ENCODE data around the gene NAA11. TPM values are rescaled to one million over a fixed set of nuclear protein-coding genes. Genes with fewer than 3 reads are reported as not detected.

Gene NAA11
- total and polyA plus RNA-seq, 2 donors = 0.02 TPM; not detected in 1

- no peak for DNase-seq (ENCODE audit: low read depth in 6 of 9, low spot score in 9 of 9)
- 85% methylated on average over 4 of the region's 4 CpGs for WGBS
- H3K36me3 ChIP-seq (ENCODE audit: control insufficient read depth in 2 of 2, insufficient read depth in 2 of 2, low read length in 1 of 2) = no peaks in the 10 kb centered on the region
- H3K27me3 ChIP-seq (ENCODE audit: control insufficient read depth in 2 of 2, insufficient read depth in 1 of 2, low read length in 1 of 2) = no peaks in the 10 kb centered on the region
- H3K9me3 ChIP-seq (ENCODE audit: control insufficient read depth in 2 of 2, insufficient read depth in 1 of 2, low read length in 1 of 2) = peaks cover 0 to 2% of the 10 kb centered on the region in 2 donors
- no peaks in the 10 kb centered on the region for H3K4me1 ChIP-seq (ENCODE audit: control insufficient read depth in 2 of 2, insufficient read depth in 2 of 2, low read length in 2 of 2)
- H3K27ac ChIP-seq (ENCODE audit: low read depth in 1 of 2, low read length in 1 of 2) = no peak overlapping the region
- H3K4me3 ChIP-seq (ENCODE audit: low read length in 2 of 2) = no peak overlapping the region
Measured at GRCh38 chr4:79319975-79320374, 5.9 kb downstream of the NAA11 start.

- Histone ChIP-seq H3K36me3 (ENCODE audit: control insufficient read depth in 2 of 2, insufficient read depth in 2 of 2, low read length in 1 of 2) (no peaks in the 10 kb centered on the region), H3K4me1 (ENCODE audit: control insufficient read depth in 2 of 2, insufficient read depth in 2 of 2, low read length in 2 of 2) (no peaks in the 10 kb centered on the region), H3K27ac (ENCODE audit: low read depth in 1 of 2, low read length in 1 of 2) (no peak overlapping the region), H3K27me3 (ENCODE audit: control insufficient read depth in 2 of 2, insufficient read depth in 1 of 2, low read length in 1 of 2) (no peaks in the 10 kb centered on the region), H3K4me3 (ENCODE audit: low read length in 2 of 2) (no peak overlapping the region), H3K9me3 (ENCODE audit: control insufficient read depth in 2 of 2, insufficient read depth in 1 of 2, low read length in 1 of 2) (no peaks in the 10 kb centered on the region)
- DNase-seq (ENCODE audit: low read depth in 6 of 9, low spot score in 9 of 9) = no peak
Measured at GRCh38 chr4:79317711-79318110, 8.2 kb downstream of the NAA11 start.

- H3K4me3 ChIP-seq (ENCODE audit: low read length in 2 of 2) = no peak overlapping the region
- H3K36me3 ChIP-seq (ENCODE audit: control insufficient read depth in 2 of 2, insufficient read depth in 2 of 2, low read length in 1 of 2) = no peaks in the 10 kb centered on the region
- no peaks in the 10 kb centered on the region for H3K9me3 ChIP-seq (ENCODE audit: control insufficient read depth in 2 of 2, insufficient read depth in 1 of 2, low read length in 1 of 2)
- H3K27me3 ChIP-seq (ENCODE audit: control insufficient read depth in 2 of 2, insufficient read depth in 1 of 2, low read length in 1 of 2) = no peaks in the 10 kb centered on the region
- no peak overlapping the region for H3K27ac ChIP-seq (ENCODE audit: low read depth in 1 of 2, low read length in 1 of 2)
- no peaks in the 10 kb centered on the region for H3K4me1 ChIP-seq (ENCODE audit: control insufficient read depth in 2 of 2, insufficient read depth in 2 of 2, low read length in 2 of 2)
- DNase-seq (ENCODE audit: low read depth in 6 of 9, low spot score in 9 of 9) = no peak
- 96% methylated on average over 2 of the region's 2 CpGs for WGBS
Measured at GRCh38 chr4:79315891-79316290, 10.0 kb downstream of the NAA11 start.

- H3K9me3 ChIP-seq (ENCODE audit: control insufficient read depth in 2 of 2, insufficient read depth in 1 of 2, low read length in 1 of 2) = no peaks in the 10 kb centered on the region
- no peaks in the 10 kb centered on the region for H3K4me1 ChIP-seq (ENCODE audit: control insufficient read depth in 2 of 2, insufficient read depth in 2 of 2, low read length in 2 of 2)
- H3K36me3 ChIP-seq (ENCODE audit: control insufficient read depth in 2 of 2, insufficient read depth in 2 of 2, low read length in 1 of 2) = no peaks in the 10 kb centered on the region
- no peak overlapping the region for H3K27ac ChIP-seq (ENCODE audit: low read depth in 1 of 2, low read length in 1 of 2)
- 95% methylated on average over 1 of the region's 1 CpG for WGBS
- no peak overlapping the region for H3K4me3 ChIP-seq (ENCODE audit: low read length in 2 of 2)
- DNase-seq (ENCODE audit: low read depth in 6 of 9, low spot score in 9 of 9) = no peak
- no peaks in the 10 kb centered on the region for H3K27me3 ChIP-seq (ENCODE audit: control insufficient read depth in 2 of 2, insufficient read depth in 1 of 2, low read length in 1 of 2)
Measured at GRCh38 chr4:79311279-79311678, 14.6 kb downstream of the NAA11 start.

GRCh38 chr4:79308971-79309370 is 16.9 kb downstream of the NAA11 start:
- Histone ChIP-seq H3K4me1 (ENCODE audit: control insufficient read depth in 2 of 2, insufficient read depth in 2 of 2, low read length in 2 of 2) (no peaks in the 10 kb centered on the region), H3K4me3 (ENCODE audit: low read length in 2 of 2) (no peak overlapping the region), H3K27ac (ENCODE audit: low read depth in 1 of 2, low read length in 1 of 2) (no peak overlapping the region), H3K36me3 (ENCODE audit: control insufficient read depth in 2 of 2, insufficient read depth in 2 of 2, low read length in 1 of 2) (no peaks in the 10 kb centered on the region), H3K27me3 (ENCODE audit: control insufficient read depth in 2 of 2, insufficient read depth in 1 of 2, low read length in 1 of 2) (no peaks in the 10 kb centered on the region), H3K9me3 (ENCODE audit: control insufficient read depth in 2 of 2, insufficient read depth in 1 of 2, low read length in 1 of 2) (no peaks in the 10 kb centered on the region)
- 96% methylated on average over 1 of the region's 1 CpG for WGBS
- DNase-seq (ENCODE audit: low read depth in 6 of 9, low spot score in 9 of 9) = no peak

GRCh38 chr4:79308137-79308536 is 17.7 kb downstream of the NAA11 start:
- 93% methylated on average over 4 of the region's 4 CpGs for WGBS
- H3K27ac ChIP-seq (ENCODE audit: low read depth in 1 of 2, low read length in 1 of 2) = no peak overlapping the region
- H3K4me1 ChIP-seq (ENCODE audit: control insufficient read depth in 2 of 2, insufficient read depth in 2 of 2, low read length in 2 of 2) = no peaks in the 10 kb centered on the region
- H3K27me3 ChIP-seq (ENCODE audit: control insufficient read depth in 2 of 2, insufficient read depth in 1 of 2, low read length in 1 of 2) = no peaks in the 10 kb centered on the region
- no peak overlapping the region for H3K4me3 ChIP-seq (ENCODE audit: low read length in 2 of 2)
- DNase-seq (ENCODE audit: low read depth in 6 of 9, low spot score in 9 of 9) = no peak
- H3K9me3 ChIP-seq (ENCODE audit: control insufficient read depth in 2 of 2, insufficient read depth in 1 of 2, low read length in 1 of 2) = no peaks in the 10 kb centered on the region
- no peaks in the 10 kb centered on the region for H3K36me3 ChIP-seq (ENCODE audit: control insufficient read depth in 2 of 2, insufficient read depth in 2 of 2, low read length in 1 of 2)

- no peak for DNase-seq (ENCODE audit: low read depth in 6 of 9, low spot score in 9 of 9)
- H3K27ac ChIP-seq (ENCODE audit: low read depth in 1 of 2, low read length in 1 of 2) = no peak overlapping the region
- H3K27me3 ChIP-seq (ENCODE audit: control insufficient read depth in 2 of 2, insufficient read depth in 1 of 2, low read length in 1 of 2) = no peaks in the 10 kb centered on the region
- WGBS = 95% methylated on average over 3 of the region's 3 CpGs
- H3K36me3 ChIP-seq (ENCODE audit: control insufficient read depth in 2 of 2, insufficient read depth in 2 of 2, low read length in 1 of 2) = no peaks in the 10 kb centered on the region
- no peaks in the 10 kb centered on the region for H3K9me3 ChIP-seq (ENCODE audit: control insufficient read depth in 2 of 2, insufficient read depth in 1 of 2, low read length in 1 of 2)
- no peak overlapping the region for H3K4me3 ChIP-seq (ENCODE audit: low read length in 2 of 2)
- H3K4me1 ChIP-seq (ENCODE audit: control insufficient read depth in 2 of 2, insufficient read depth in 2 of 2, low read length in 2 of 2) = no peaks in the 10 kb centered on the region
Measured at GRCh38 chr4:79306795-79307194, 19.1 kb downstream of the NAA11 start.

- WGBS = 72% methylated on average over 2 of the region's 2 CpGs
- Histone ChIP-seq H3K4me3 (ENCODE audit: low read length in 2 of 2) (no peak overlapping the region), H3K9me3 (ENCODE audit: control insufficient read depth in 2 of 2, insufficient read depth in 1 of 2, low read length in 1 of 2) (no peaks in the 10 kb centered on the region), H3K4me1 (ENCODE audit: control insufficient read depth in 2 of 2, insufficient read depth in 2 of 2, low read length in 2 of 2) (no peaks in the 10 kb centered on the region), H3K36me3 (ENCODE audit: control insufficient read depth in 2 of 2, insufficient read depth in 2 of 2, low read length in 1 of 2) (no peaks in the 10 kb centered on the region), H3K27me3 (ENCODE audit: control insufficient read depth in 2 of 2, insufficient read depth in 1 of 2, low read length in 1 of 2) (no peaks in the 10 kb centered on the region), H3K27ac (ENCODE audit: low read depth in 1 of 2, low read length in 1 of 2) (no peak overlapping the region)
- DNase-seq (ENCODE audit: low read depth in 6 of 9, low spot score in 9 of 9) = no peak
Measured at GRCh38 chr4:79300280-79300679, 25.6 kb downstream of the NAA11 start.

- WGBS = 97% methylated on average over 6 of the region's 6 CpGs
- H3K27ac ChIP-seq (ENCODE audit: low read depth in 1 of 2, low read length in 1 of 2) = no peak overlapping the region
- no peaks in the 10 kb centered on the region for H3K9me3 ChIP-seq (ENCODE audit: control insufficient read depth in 2 of 2, insufficient read depth in 1 of 2, low read length in 1 of 2)
- no peaks in the 10 kb centered on the region for H3K27me3 ChIP-seq (ENCODE audit: control insufficient read depth in 2 of 2, insufficient read depth in 1 of 2, low read length in 1 of 2)
- H3K36me3 ChIP-seq (ENCODE audit: control insufficient read depth in 2 of 2, insufficient read depth in 2 of 2, low read length in 1 of 2) = no peaks in the 10 kb centered on the region
- DNase-seq (ENCODE audit: low read depth in 6 of 9, low spot score in 9 of 9) = no peak
- H3K4me1 ChIP-seq (ENCODE audit: control insufficient read depth in 2 of 2, insufficient read depth in 2 of 2, low read length in 2 of 2) = no peaks in the 10 kb centered on the region
- H3K4me3 ChIP-seq (ENCODE audit: low read length in 2 of 2) = no peak overlapping the region
Measured at GRCh38 chr4:79298484-79298883, 27.4 kb downstream of the NAA11 start.

GRCh38 chr4:79298027-79298426 is 27.8 kb downstream of the NAA11 start:
- no peak overlapping the region for H3K27ac ChIP-seq (ENCODE audit: low read depth in 1 of 2, low read length in 1 of 2)
- H3K27me3 ChIP-seq (ENCODE audit: control insufficient read depth in 2 of 2, insufficient read depth in 1 of 2, low read length in 1 of 2) = no peaks in the 10 kb centered on the region
- WGBS = 95% methylated on average over 6 of the region's 6 CpGs
- H3K4me1 ChIP-seq (ENCODE audit: control insufficient read depth in 2 of 2, insufficient read depth in 2 of 2, low read length in 2 of 2) = no peaks in the 10 kb centered on the region
- no peaks in the 10 kb centered on the region for H3K36me3 ChIP-seq (ENCODE audit: control insufficient read depth in 2 of 2, insufficient read depth in 2 of 2, low read length in 1 of 2)
- no peaks in the 10 kb centered on the region for H3K9me3 ChIP-seq (ENCODE audit: control insufficient read depth in 2 of 2, insufficient read depth in 1 of 2, low read length in 1 of 2)
- H3K4me3 ChIP-seq (ENCODE audit: low read length in 2 of 2) = no peak overlapping the region
- DNase-seq (ENCODE audit: low read depth in 6 of 9, low spot score in 9 of 9) = no peak

Data from thymus (tissue), 11 donors.